Spleen (tissue), 11 donors: ENCODE measurements around the gene ZAR1L. TPM values are rescaled to one million over a fixed set of nuclear protein-coding genes. Genes with fewer than 3 reads are reported as not detected.

ENCODE experiments used
- DNase-seq: peaks from one replicate; pipeline ENCODE4 v3.0.0-alpha.2; 2020
- H3K27ac ChIP-seq, 8 donors: fragments of 200-600 bp; sonication (generic) in 7 of 8; 1 replicate in 4 of 8; 2 replicates in 4 of 8; pipeline versions ENCODE4 v1.5.0 to v1.8.0; 2016 to 2021; ENCODE audit warnings: inconsistent platforms in 4 of 8, mild to moderate bottlenecking in 4 of 8, moderate library complexity in 1 of 8
- H3K27me3 ChIP-seq, 7 donors: fragments of 200-600 bp; sonication (generic) in 6 of 7; replicated peaks in 1 of 7; 1 replicate in 4 of 7; 2 replicates in 3 of 7; pipeline versions ENCODE4 v1.5.0 to v1.8.0; 2016 to 2021; ENCODE audit warnings: inconsistent platforms in 3 of 7, mild to moderate bottlenecking in 1 of 7
- H3K36me3 ChIP-seq, 6 donors: fragments of 200-600 bp; sonication (generic) in 5 of 6; 1 replicate in 4 of 6; 2 replicates in 2 of 6; pipeline versions ENCODE4 v1.5.0 to v1.8.0; 2016 to 2021; ENCODE audit warnings: inconsistent platforms in 2 of 6
- H3K4me1 ChIP-seq, 6 donors: fragments of 200-600 bp; sonication (generic) in 5 of 6; 1 replicate in 3 of 6; 2 replicates in 3 of 6; pipeline versions ENCODE4 v1.5.0 to v1.8.0; 2016 to 2021; ENCODE audit warnings: inconsistent platforms in 3 of 6
- H3K4me3 ChIP-seq, 8 donors: fragments of 200-600 bp; sonication (generic) in 7 of 8; 1 replicate in 4 of 8; 2 replicates in 4 of 8; pipeline versions ENCODE4 v1.5.0 to v1.8.0; 2016 to 2021; ENCODE audit warnings: inconsistent platforms in 4 of 8, mild to moderate bottlenecking in 4 of 8, moderate library complexity in 2 of 8
- H3K9me3 ChIP-seq, 8 donors: fragments of 200-600 bp; sonication (generic) in 7 of 8; 1 replicate in 4 of 8; 2 replicates in 4 of 8; pipeline versions ENCODE4 v1.5.0 to v1.8.0; 2016 to 2021; ENCODE audit warnings: inconsistent platforms in 4 of 8
- POLR2A ChIP-seq, 3 donors: fragments of 450-650 bp; IDR thresholded peaks; one replicate each; pipeline ENCODE4 v1.5.1; 2017; ENCODE audit warnings: antibody characterized with exemption in 3 of 3, mild to moderate bottlenecking in 1 of 3
- POLR2AphosphoS5 ChIP-seq, 3 donors: sonication (generic); formaldehyde crosslinking; IDR thresholded peaks; one replicate each; pipeline ENCODE4 v1.5.1; 2017; ENCODE audit warnings: antibody characterized with exemption in 3 of 3
- WGBS, 5 donors: extraction: QIAGEN DNeasy Blood & Tissue Kit in 3 of 5; methylation state at CpG; one replicate each; pipeline versions ENCODE4 v1.1.5 to v1.1.7; 2013 to 2018; 5-methylcytosine and 5-hydroxymethylcytosine counted together
- intact Hi-C: fragments of 100-400 bp; cut with DNase I; formaldehyde crosslinking; loops from one replicate; pipeline ENCODE4 v1.15.0; 2023; ENCODE audit warnings: low total_unique reads
- polyA plus RNA-seq, 3 donors: library from polyadenylated mRNA; stranded (reverse); fragments of 200-250 nt; gene quantifications; one replicate each; pipeline ENCODE4 v1.2.1, GENCODE V29; 2013
- total RNA-seq, 7 donors: library from RNA; depleted of rRNA in 3 of 7; stranded (reverse); fragments of >200 nt in 3 of 7; fragmentation: NEBNext Ultra II Directional in 4 of 7; extraction: Animal tissue kit (Norgen Biotek cat#: 25700) in 4 of 7; gene quantifications; one replicate each; pipeline versions ENCODE4 v1.1.0 to v1.2.1, GENCODE V29; 2016 to 2021
- TF ChIP-seq, protein P1 (sequence below), 11 experiments: fragments of 200-600 bp in 7 of 11; fragments of 450-650 bp in 4 of 11; sonication (generic) in 4 of 11; IDR thresholded peaks in 8 of 11; conservative IDR thresholded peaks in 3 of 11; 1 replicate in 7 of 11; 2 replicates in 4 of 11; pipeline versions ENCODE4 v1.4.0 to v1.8.0; 2016 to 2021; ENCODE audit warnings: antibody characterized with exemption in 11 of 11, inconsistent platforms in 4 of 11, mild to moderate bottlenecking in 1 of 11
- donor health status: healthy with polysubstance abuse.
- donor health status: DM: no; HTN: no; CAD: no; lungs with moderate emphysema.
- donor health status: DM: no; HTN: no; CAD: no.
- donor health status: Bipolar disorder and iron deficiency.
- donor health status: healthy.
- donor health status: DM: no; HTN: no; CAD: no.
- donor health status: DM: yes; HTN: yes; CAD: no.

The ZAR1L gene
- total and polyA plus RNA-seq, 10 donors = 0.09 TPM; not detected in 9

DNA sequence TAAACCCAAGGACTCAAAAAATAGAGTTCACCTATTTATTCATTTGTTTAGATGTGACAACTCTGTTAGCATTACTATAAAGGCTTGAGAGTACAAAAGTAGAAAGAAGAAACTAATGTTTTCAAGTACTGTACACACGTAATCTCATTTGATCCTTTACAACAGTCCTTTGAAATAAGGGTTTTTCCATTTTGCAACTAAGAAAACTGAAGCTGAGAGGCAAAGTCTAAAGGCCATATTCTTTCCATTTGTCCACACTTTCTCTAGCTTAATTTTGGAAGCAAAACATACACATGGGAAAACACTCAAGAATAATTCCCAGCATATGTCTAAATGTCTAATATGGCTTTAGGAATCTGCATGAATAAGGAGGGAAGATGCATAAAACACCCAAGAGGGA is 34.1 kb downstream of the ZAR1L start:
- DNase-seq = no peak
- TF ChIP-seq, protein P1, sequence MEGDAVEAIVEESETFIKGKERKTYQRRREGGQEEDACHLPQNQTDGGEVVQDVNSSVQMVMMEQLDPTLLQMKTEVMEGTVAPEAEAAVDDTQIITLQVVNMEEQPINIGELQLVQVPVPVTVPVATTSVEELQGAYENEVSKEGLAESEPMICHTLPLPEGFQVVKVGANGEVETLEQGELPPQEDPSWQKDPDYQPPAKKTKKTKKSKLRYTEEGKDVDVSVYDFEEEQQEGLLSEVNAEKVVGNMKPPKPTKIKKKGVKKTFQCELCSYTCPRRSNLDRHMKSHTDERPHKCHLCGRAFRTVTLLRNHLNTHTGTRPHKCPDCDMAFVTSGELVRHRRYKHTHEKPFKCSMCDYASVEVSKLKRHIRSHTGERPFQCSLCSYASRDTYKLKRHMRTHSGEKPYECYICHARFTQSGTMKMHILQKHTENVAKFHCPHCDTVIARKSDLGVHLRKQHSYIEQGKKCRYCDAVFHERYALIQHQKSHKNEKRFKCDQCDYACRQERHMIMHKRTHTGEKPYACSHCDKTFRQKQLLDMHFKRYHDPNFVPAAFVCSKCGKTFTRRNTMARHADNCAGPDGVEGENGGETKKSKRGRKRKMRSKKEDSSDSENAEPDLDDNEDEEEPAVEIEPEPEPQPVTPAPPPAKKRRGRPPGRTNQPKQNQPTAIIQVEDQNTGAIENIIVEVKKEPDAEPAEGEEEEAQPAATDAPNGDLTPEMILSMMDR (IDR thresholded peaks at IDR 0.05 in 8 of 11, conservative IDR thresholded peaks at IDR 0.05 in 3 of 11) = no peak
- no peak for TF ChIP-seq POLR2A (IDR thresholded peaks at IDR 0.05)
- TF ChIP-seq POLR2AphosphoS5 (IDR thresholded peaks at IDR 0.05) = no peak
- Histone ChIP-seq H3K9me3 (no peaks in the 10 kb centered on the region), H3K27me3 (no peaks in the 10 kb centered on the region), H3K27ac (no peak overlapping the region), H3K4me3 (no peak overlapping the region), H3K4me1 (no peaks in the 10 kb centered on the region), H3K36me3 (peaks cover 0 to 72% (median 5%) of the 10 kb centered on the region in 6 donors)
- intact Hi-C loops = no loop called here
- 80 to 93% (median 91%) methylated on average over 1 of the region's 1 CpG for WGBS, 5 donors

DNA sequence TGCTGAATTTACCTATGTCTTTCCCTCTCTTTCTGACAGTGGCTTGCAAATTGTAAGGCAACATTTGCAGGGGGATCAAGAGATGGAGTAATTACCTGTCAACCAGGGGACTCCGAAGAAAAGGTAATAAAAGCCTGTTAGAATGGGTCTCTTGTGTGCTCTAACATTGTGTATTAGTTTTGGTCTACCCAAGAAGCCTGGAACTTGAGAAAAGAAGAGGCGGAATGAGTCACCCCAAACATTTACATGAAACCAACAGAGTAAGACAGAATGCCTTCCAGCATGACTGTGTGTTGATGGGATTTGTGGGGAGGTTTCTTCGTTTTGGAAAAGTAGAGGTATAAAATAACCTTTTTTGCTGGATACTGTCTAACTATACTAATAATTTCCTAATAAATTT is 36.7 kb downstream of the ZAR1L start:
- intact Hi-C loops = no loop called here
- no peaks in the 10 kb centered on the region for H3K9me3 ChIP-seq
- TF ChIP-seq POLR2AphosphoS5 (IDR thresholded peaks at IDR 0.05) = no peak
- TF ChIP-seq POLR2A (IDR thresholded peaks at IDR 0.05) = no peak
- TF ChIP-seq, protein P1 (IDR thresholded peaks at IDR 0.05 in 8 of 11, conservative IDR thresholded peaks at IDR 0.05 in 3 of 11) = no peak
- H3K4me3 ChIP-seq = no peak overlapping the region
- H3K27ac ChIP-seq = no peak overlapping the region
- H3K27me3 ChIP-seq = no peaks in the 10 kb centered on the region
- 84 to 91% (median 88%) methylated on average over 3 of the region's 3 CpGs for WGBS, 5 donors
- peaks cover 0 to 97% (median 5%) of the 10 kb centered on the region in 6 donors for H3K36me3 ChIP-seq
- H3K4me1 ChIP-seq = no peaks in the 10 kb centered on the region
- DNase-seq = no peak

DNA sequence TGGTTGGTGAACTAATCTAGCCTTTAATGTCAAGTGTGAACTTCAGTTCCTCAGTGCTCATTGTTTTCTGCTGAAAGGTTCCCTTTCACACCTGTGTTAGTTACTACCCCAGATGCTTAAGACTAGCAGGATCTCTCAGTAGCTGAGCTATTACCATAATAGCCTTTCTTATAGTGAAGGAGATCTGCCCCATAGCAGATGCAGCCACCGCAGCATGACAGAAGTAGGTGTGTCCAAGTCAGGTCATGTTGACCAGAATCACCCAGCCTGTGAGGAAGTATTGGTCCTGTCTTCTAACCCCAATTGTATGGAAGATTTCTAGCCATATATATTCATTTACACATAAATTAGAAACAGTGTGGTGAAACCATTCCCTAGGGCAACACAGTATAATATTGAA is 37.3 kb downstream of the ZAR1L start:
- peaks cover 0 to 95% (median 5%) of the 10 kb centered on the region in 6 donors for H3K36me3 ChIP-seq
- no peak overlapping the region for H3K4me3 ChIP-seq
- no peak overlapping the region for H3K27ac ChIP-seq
- DNase-seq = no peak
- H3K27me3 ChIP-seq = no peaks in the 10 kb centered on the region
- no peak for TF ChIP-seq POLR2AphosphoS5 (IDR thresholded peaks at IDR 0.05)
- no peak for TF ChIP-seq POLR2A (IDR thresholded peaks at IDR 0.05)
- TF ChIP-seq, protein P1 (IDR thresholded peaks at IDR 0.05 in 8 of 11, conservative IDR thresholded peaks at IDR 0.05 in 3 of 11) = no peak
- WGBS, 5 donors = 36 to 98% (median 87%) methylated on average over 1 of the region's 1 CpG
- intact Hi-C loops = no loop called here
- H3K9me3 ChIP-seq = no peaks in the 10 kb centered on the region
- H3K4me1 ChIP-seq = no peaks in the 10 kb centered on the region

DNA sequence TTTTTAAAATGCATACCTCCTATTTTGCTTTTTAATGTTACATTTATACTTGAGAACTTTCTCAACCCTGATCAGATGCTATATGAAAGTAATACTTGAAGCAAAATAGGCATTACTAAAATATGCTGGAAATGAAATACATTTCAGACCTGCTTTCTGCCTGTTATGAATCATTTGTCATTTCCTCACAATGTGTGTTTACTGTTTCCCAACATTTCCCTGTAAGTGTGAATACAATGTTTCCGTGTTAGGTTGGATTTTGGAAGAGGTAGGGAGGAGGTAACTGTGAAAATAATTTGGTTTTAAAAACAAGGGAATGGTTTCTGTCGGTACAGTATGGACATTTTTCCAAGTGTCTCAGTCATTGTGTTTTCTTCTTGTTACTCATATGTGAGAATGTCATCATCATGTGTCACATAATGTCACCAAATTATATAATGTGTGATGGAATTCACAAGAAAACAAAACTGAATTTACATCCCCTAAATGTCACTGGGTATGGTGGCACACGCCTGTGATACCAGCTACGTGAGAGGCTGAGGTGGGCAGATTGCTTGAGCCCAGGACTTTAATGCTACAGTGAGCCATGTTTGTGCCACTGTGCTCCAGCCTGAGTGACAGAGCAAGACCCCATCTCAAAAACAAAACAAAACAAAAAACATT is 43.0 kb downstream of the ZAR1L start:
- no peaks in the 10 kb centered on the region for H3K4me1 ChIP-seq
- TF ChIP-seq, protein P1 (IDR thresholded peaks at IDR 0.05 in 8 of 11, conservative IDR thresholded peaks at IDR 0.05 in 3 of 11) = no peak
- TF ChIP-seq POLR2AphosphoS5 (IDR thresholded peaks at IDR 0.05) (no peak), POLR2A (IDR thresholded peaks at IDR 0.05) (no peak)
- intact Hi-C loops = no loop called here
- no peak overlapping the region for H3K4me3 ChIP-seq
- no peak for DNase-seq
- H3K9me3 ChIP-seq = no peaks in the 10 kb centered on the region
- H3K36me3 ChIP-seq = peaks cover 0 to 91% (median 4%) of the 10 kb centered on the region in 6 donors
- H3K27ac ChIP-seq = no peak overlapping the region
- H3K27me3 ChIP-seq = no peaks in the 10 kb centered on the region
- 73 to 90% (median 86%) methylated on average over 4 of the region's 4 CpGs for WGBS, 5 donors
